Activated CD8-positive, alpha-beta T cell treated with anti-CD3 and anti-CD28 coated beads for 36 hours (primary cell): Measurements from ENCODE around the gene NAPA. TPM values are rescaled to one million over a fixed set of nuclear protein-coding genes. Genes with fewer than 3 reads are reported as not detected.
A peak's percentile ranks its signal among the peaks of the same experiment; 100 is the strongest.

ENCODE experiments used
- ATAC-seq: fragments of 200-7000 bp; cut with Tn5 transposase; one replicate; pipeline ENCODE4 v1.10.0; 2021; ENCODE audit warnings: mild to moderate bottlenecking, moderate library complexity
- CTCF ChIA-PET: fragments of 350-600 bp; sonication (Branson Sonifier 250); formaldehyde crosslinking; loops from one replicate; lab custom pipeline; 2021; ENCODE audit warnings: antibody characterized with exemption; lab: Charles Lee
- POLR2A ChIA-PET: fragments of 350-600 bp; sonication (Branson Sonifier 250); formaldehyde crosslinking; loops from one replicate; lab custom pipeline; 2021; ENCODE audit warnings: antibody characterized with exemption; lab: Charles Lee
- DNase-seq: peaks from one replicate; pipeline ENCODE4 v3.0.0-alpha.2; 2020
- H3K27ac Mint-ChIP-seq: one replicate; pipeline ENCODE4 v1.8.0; 2021; ENCODE audit warnings: mild to moderate bottlenecking, mixed read lengths
- H3K27me3 Mint-ChIP-seq: one replicate; pipeline ENCODE4 v1.8.0; 2021; ENCODE audit warnings: mixed read lengths
- H3K36me3 Mint-ChIP-seq: one replicate; pipeline ENCODE4 v1.8.0; 2021; ENCODE audit warnings: low read depth, mixed read lengths
- H3K4me1 Mint-ChIP-seq: one replicate; pipeline ENCODE4 v1.8.0; 2021; ENCODE audit warnings: low read depth, mixed read lengths
- H3K4me3 Mint-ChIP-seq: one replicate; pipeline ENCODE4 v1.8.0; 2021; ENCODE audit warnings: mild to moderate bottlenecking, moderate library complexity, mixed read lengths
- H3K9me3 Mint-ChIP-seq: one replicate; pipeline ENCODE4 v1.8.0; 2021; ENCODE audit warnings: mixed read lengths
- CTCF ChIP-seq: fragments of 200-600 bp; IDR thresholded peaks from one replicate; pipeline ENCODE4 v1.8.0; 2022; ENCODE audit warnings: antibody characterized with exemption, mild to moderate bottlenecking
- intact Hi-C: fragments of 100-400 bp; cut with micrococcal nuclease; formaldehyde crosslinking; loops from one replicate; pipeline ENCODE4 v1.10.0; 2022
- total RNA-seq, 2 experiments: library from RNA; stranded (reverse); gene quantifications; one replicate each; pipeline ENCODE4 v1.2.3, GENCODE V29; 2021

Gene NAPA
- total RNA-seq, 2 experiments from 2014 or later, result 43.9 to 47.2 TPM

- no peak for TF ChIP-seq CTCF
- Mint-ChIP-seq H3K27ac (no peak overlapping the region), H3K4me3 (no peak overlapping the region), H3K4me1 (peaks cover 59% of the 10 kb centered on the region), H3K36me3 (peaks cover 3% of the 10 kb centered on the region), H3K9me3 (no peaks in the 10 kb centered on the region), H3K27me3 (no peaks in the 10 kb centered on the region)
- intact Hi-C loops, result loop anchor here (10.0 kb wide), 1 partner anchor 77 kb away; no protein-coding TSS in a partner anchor
- ChIA-PET CTCF (interaction anchor here (1.1 to 5.4 kb wide), 2 partner anchors 26 to 76 kb away, joined by 3 to 37 read pairs; partner anchors contain the start of gene KPTN), POLR2A (interaction anchor here (1.3 kb wide), 1 partner anchor 9 kb away, joined by 4 read pairs; no protein-coding TSS in a partner anchor)
- DNase-seq, result no peak
- no peak for ATAC-seq
Measured at GRCh38 chr19:47511681-47512080, 3.2 kb downstream of the NAPA start.

- DNase-seq (no peak), ATAC-seq (no peak)
- H3K4me3 Mint-ChIP-seq, result no peak overlapping the region
- H3K27ac Mint-ChIP-seq, result peak overlapping the region; percentile 7
- CTCF ChIA-PET, result interaction anchor here (1.1 kb wide), 1 partner anchor 74 kb away, joined by 3 read pairs; no protein-coding TSS in a partner anchor
- POLR2A ChIA-PET, result interaction anchor here (0.6 to 1.3 kb wide), 4 partner anchors 8 to 234 kb away, joined by 3 to 5 read pairs (median 3); partner anchors contain the start of gene NOP53
- intact Hi-C loops, result loop anchor here (10.0 kb wide), 1 partner anchor 76 kb away; no protein-coding TSS in a partner anchor
- H3K9me3 Mint-ChIP-seq, result no peaks in the 10 kb centered on the region
- H3K4me1 Mint-ChIP-seq, result peaks cover 53% of the 10 kb centered on the region
- TF ChIP-seq CTCF, result no peak
- H3K27me3 Mint-ChIP-seq, result no peaks in the 10 kb centered on the region
- H3K36me3 Mint-ChIP-seq, result peaks cover 3% of the 10 kb centered on the region
Measured at GRCh38 chr19:47511128-47511517, 3.7 kb downstream of the NAPA start.

GRCh38 chr19:47510516-47511127 is 4.2 kb downstream of the NAPA start:
- Mint-ChIP-seq H3K36me3 (peaks cover 3% of the 10 kb centered on the region), H3K27me3 (no peaks in the 10 kb centered on the region), H3K4me3 (no peak overlapping the region), H3K27ac (no peak overlapping the region), H3K4me1 (peaks cover 48% of the 10 kb centered on the region), H3K9me3 (no peaks in the 10 kb centered on the region)
- ChIA-PET CTCF (interaction anchor here (1.1 kb wide), 1 partner anchor 74 kb away, joined by 3 read pairs; no protein-coding TSS in a partner anchor), POLR2A (interaction anchor here (0.6 to 1.3 kb wide), 5 partner anchors 8 to 235 kb away, joined by 3 to 5 read pairs (median 3); partner anchors contain the start of gene NOP53)
- no peak for ATAC-seq
- no peak for TF ChIP-seq CTCF
- DNase-seq, result no peak
- intact Hi-C loops, result loop anchor here (10.0 kb wide), 1 partner anchor 76 kb away; no protein-coding TSS in a partner anchor

- no peak for TF ChIP-seq CTCF
- no peaks in the 10 kb centered on the region for H3K27me3 Mint-ChIP-seq
- intact Hi-C loops, result loop anchor here (10.0 kb wide), 1 partner anchor 75 kb away; no protein-coding TSS in a partner anchor
- DNase-seq (no peak), ATAC-seq (no peak)
- H3K36me3 Mint-ChIP-seq, result peaks cover 3% of the 10 kb centered on the region
- H3K27ac Mint-ChIP-seq, result no peak overlapping the region
- ChIA-PET POLR2A (interaction anchor here (0.8 to 1.7 kb wide), 6 partner anchors 9 to 235 kb away, joined by 3 to 5 read pairs (median 4); partner anchors contain the start of genes KPTN and NOP53), CTCF (interaction anchor here (1.1 to 1.2 kb wide), 2 partner anchors 73 kb away, joined by 3 to 6 read pairs; no protein-coding TSS in a partner anchor)
- H3K4me1 Mint-ChIP-seq, result peaks cover 45% of the 10 kb centered on the region
- no peak overlapping the region for H3K4me3 Mint-ChIP-seq
- H3K9me3 Mint-ChIP-seq, result no peaks in the 10 kb centered on the region
Measured at GRCh38 chr19:47509973-47510372, 4.9 kb downstream of the NAPA start.
